Muscle layer of duodenum (tissue), 2 donors: ENCODE data around the gene ABLIM2.

Experiments used
- H3K27ac ChIP-seq: one replicate; pipeline ENCODE4 v1.7.0; 2013; ENCODE audit warnings: mild to moderate bottlenecking, low read length
- H3K27me3 ChIP-seq: one replicate; pipeline ENCODE4 v1.7.0; 2013; ENCODE audit warnings: low read depth, mild to moderate bottlenecking, control low read depth, low read length
- H3K36me3 ChIP-seq, 2 donors: one replicate each; pipeline ENCODE4 v1.7.0; 2013; ENCODE audit warnings: low read length in 2 of 2, control low read depth in 1 of 2, mild to moderate bottlenecking in 1 of 2; ENCODE audit not compliant: insufficient read depth in 2 of 2, control insufficient read depth in 1 of 2
- H3K4me1 ChIP-seq, 2 donors: one replicate each; pipeline ENCODE4 v1.7.0; 2013; ENCODE audit warnings: low read length in 2 of 2, mild to moderate bottlenecking in 2 of 2, control low read depth in 1 of 2, moderate library complexity in 1 of 2; ENCODE audit not compliant: insufficient read depth in 2 of 2, control insufficient read depth in 1 of 2
- H3K4me3 ChIP-seq, 2 donors: one replicate each; pipeline ENCODE4 v1.7.0; 2013; ENCODE audit warnings: low read length in 2 of 2, low read depth in 1 of 2, mild to moderate bottlenecking in 1 of 2
- H3K9me3 ChIP-seq, 2 donors: one replicate each; pipeline ENCODE4 v1.7.0; 2013; ENCODE audit warnings: low read length in 2 of 2, control low read depth in 1 of 2, mild to moderate bottlenecking in 1 of 2; ENCODE audit not compliant: control insufficient read depth in 1 of 2
- donor health status: healthy.

Gene ABLIM2

DNA sequence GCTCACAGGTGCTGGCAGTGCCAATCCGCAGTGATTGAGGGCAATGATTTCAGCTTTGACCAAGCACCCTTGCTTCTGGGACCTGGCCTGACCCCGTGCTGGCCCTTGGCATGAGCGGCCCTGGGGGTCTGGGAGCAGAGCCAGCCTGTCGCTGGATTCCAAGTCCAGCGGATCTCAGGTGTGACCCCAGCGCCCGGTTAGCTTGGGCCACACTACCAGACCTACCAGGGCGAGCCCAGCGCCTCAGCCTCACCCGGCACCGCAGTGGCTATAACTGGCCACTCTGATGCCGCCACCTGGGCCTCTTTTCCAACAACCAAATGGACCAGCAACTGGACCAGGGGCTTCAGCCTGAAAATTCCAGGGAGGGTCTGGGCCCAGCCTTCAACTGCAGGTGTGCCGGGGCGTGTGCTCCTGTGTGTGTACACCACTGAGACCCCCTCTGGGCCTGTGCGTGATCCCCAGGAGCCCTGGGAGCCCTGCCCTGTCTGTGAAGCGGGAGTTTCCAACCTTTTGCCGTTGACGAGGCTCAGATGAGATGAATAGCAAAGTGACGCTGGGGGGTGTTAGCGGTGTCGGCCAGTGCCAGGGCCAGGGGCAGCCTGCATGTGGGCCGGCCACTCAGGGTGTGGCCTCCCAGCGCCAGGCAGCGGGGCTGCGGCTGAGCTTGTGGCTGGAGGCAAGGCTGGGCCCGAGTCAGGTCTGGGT is 41.1 kb upstream of the ABLIM2 start:
- Histone ChIP-seq H3K9me3 (no peaks in the 10 kb centered on the region), H3K4me1 (peaks cover 11 to 28% of the 10 kb centered on the region in 2 donors), H3K36me3 (no peaks in the 10 kb centered on the region), H3K27me3 (no peaks in the 10 kb centered on the region), H3K27ac (peak overlapping the region; percentile 62), H3K4me3 (peak overlapping the region; percentile 52 to 59)

DNA sequence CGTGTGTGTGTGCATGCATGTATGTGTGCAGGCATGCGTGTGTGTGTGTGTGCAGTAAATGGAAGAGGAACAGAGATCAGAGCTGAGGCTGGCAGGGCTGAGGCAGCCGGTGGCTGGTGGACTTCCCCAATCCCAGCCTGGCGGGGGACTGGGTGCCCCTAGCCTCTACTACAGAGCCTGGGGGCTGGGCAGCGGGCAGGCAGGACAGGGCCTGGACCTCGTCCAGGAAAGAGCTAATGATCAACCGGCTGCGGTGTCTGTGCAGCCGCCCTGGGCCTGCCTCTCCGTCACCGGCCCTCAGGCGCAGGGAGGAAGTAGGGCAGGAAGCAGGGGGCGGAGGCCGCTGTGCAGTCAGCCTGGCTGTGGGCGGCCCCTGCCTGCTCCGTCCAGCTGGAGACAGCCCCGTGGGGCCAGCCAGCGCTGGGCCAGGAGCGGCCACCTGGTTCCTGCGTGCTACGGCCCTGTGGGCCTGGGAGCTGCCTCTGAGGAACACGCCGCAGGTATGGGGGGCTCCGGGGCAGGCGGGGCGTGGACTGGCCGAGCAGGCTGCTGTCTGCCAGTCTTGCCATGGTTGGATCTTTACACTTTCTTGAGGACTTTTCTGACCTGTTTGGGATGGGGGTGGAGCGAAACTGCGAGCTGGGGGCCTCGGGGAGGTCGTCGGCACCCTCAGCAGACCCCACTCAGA is 40.4 kb upstream of the ABLIM2 start, which contains the start of gene SH3TC1:
TSS of gene SH3TC1 (plus strand) at position 385 of the 688 bp plus-strand sequence. CDS start 5,905 bp downstream, outside the sequence.
- Histone ChIP-seq H3K4me3 (peak within 1 kb of the TSS; percentile 52 to 59), H3K27me3 (no peaks in the 10 kb centered on the region), H3K4me1 (peaks cover 11 to 28% of the 10 kb centered on the region in 2 donors), H3K9me3 (no peaks in the 10 kb centered on the region), H3K27ac (peak within 1 kb of the TSS; percentile 62), H3K36me3 (no peaks in the 10 kb centered on the region)

DNA sequence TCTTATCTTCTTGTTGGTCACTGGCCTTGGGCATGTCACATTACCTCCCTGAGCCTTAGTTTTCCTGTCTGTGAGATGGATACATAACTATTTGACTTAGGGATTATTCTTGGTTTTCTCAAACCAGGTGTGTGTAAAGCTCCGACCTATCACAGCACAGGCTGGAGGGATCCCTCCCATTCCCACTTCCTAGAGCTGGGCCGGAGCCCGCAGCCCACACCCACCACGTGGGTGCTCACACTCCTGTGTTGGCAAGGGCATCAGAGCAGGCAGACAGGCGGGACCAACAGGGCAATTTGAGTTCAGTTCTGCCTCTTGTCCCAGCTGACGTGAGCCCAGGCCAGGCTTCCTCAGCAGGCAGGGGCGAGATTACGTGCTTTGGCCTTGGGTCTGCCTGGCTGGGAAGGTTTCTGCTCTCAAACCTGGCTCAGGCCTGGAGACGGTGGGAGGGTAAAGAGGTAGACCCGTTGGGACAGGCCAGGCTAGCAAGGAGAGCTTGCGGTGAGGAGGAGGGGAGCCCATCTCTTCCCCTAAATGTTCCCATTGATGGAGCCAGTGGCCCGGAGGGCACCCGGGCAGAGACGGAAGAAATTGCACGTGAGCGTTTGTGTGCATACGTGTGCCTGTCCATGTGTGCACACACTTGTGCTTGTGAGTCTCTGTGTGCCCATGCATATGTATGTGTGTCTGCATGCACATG is 39.7 kb upstream of the ABLIM2 start:
- peak overlapping the region; percentile 18 for H3K27ac ChIP-seq
- H3K9me3 ChIP-seq: no peaks in the 10 kb centered on the region
- peak overlapping the region; percentile 30 to 52 for H3K4me3 ChIP-seq
- H3K4me1 ChIP-seq: peaks cover 11 to 28% of the 10 kb centered on the region in 2 donors
- no peaks in the 10 kb centered on the region for H3K27me3 ChIP-seq
- no peaks in the 10 kb centered on the region for H3K36me3 ChIP-seq

DNA sequence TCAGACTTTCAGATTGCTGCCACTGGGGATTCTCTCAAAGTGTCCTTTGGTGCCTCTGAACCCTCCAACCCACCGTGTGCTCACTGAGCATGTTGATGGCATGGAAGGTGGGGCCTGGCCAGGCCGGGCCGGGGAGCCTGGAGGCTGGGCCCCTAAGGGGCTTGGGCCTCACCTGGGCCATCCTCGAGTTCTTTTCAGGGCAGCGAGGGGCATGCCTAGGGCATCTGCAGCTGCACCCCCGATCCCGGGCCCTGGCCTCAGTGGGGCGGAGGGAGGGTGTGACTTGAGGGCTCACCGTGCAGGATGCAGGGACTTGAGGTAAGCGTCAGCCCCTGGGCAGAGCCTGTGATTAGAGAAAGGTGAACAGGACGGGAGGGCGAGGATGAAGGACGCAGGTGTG is 38.9 kb upstream of the ABLIM2 start:
- Histone ChIP-seq H3K4me1 (peaks cover 11 to 28% of the 10 kb centered on the region in 2 donors), H3K27me3 (no peaks in the 10 kb centered on the region), H3K4me3 (no peak overlapping the region), H3K27ac (no peak overlapping the region), H3K36me3 (no peaks in the 10 kb centered on the region), H3K9me3 (no peaks in the 10 kb centered on the region)

DNA sequence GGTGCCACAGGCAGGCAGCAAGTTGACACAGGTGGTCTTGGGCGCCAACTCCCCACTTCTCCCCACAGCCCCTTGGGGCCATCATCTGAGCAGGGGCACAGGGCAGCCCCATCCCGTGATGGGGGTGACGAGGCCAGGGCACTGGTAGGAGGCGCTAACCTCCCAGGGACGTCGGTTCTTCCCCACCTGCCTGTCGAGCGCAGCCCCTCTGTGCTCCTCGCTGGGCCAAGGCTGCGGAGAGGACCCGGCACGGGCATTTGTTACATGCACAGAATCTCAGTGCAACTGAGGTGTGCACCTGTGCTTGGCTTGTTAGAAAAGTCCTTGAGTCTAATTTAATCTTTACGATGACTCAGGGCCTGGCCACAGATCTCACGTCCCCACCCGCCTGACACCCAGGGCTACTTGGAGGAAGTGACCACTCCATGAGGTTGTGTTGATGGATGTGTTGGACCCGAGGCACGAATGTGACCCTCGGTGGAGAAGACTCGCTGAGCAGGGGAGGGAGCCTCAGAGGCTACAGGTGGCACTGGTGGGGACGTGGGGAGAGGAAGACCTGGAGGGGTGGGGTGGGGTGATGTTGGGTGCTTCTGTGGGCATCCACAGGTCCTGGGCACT is 37.3 kb upstream of the ABLIM2 start:
- Histone ChIP-seq H3K4me1 (peaks cover 4 to 20% of the 10 kb centered on the region in 2 donors), H3K27me3 (no peaks in the 10 kb centered on the region), H3K36me3 (no peaks in the 10 kb centered on the region), H3K27ac (no peak overlapping the region), H3K9me3 (no peaks in the 10 kb centered on the region), H3K4me3 (no peak overlapping the region)

DNA sequence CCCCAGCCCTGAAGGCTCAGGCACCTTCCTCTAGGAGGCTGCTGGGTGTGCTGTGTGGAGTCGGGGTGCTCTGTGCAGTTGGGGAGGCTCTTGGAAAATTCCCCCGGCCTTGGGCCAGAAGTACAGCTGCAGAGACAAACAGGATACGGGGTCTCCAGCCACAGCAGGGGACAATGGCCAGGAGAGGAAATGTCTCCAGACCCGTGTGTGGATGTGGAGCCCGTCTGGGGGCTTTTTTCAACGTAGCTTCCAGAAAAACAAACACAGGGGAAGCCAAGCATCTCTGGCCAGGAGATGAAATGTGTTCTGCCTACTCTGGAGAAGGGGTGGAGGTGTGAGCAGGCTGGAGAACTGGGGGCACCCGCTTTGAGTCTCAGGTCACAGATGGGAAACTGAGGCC is 36.8 kb upstream of the ABLIM2 start:
- H3K9me3 ChIP-seq: no peaks in the 10 kb centered on the region
- H3K27me3 ChIP-seq: no peaks in the 10 kb centered on the region
- peaks cover 4 to 20% of the 10 kb centered on the region in 2 donors for H3K4me1 ChIP-seq
- H3K4me3 ChIP-seq: no peak overlapping the region
- no peaks in the 10 kb centered on the region for H3K36me3 ChIP-seq
- H3K27ac ChIP-seq: no peak overlapping the region

DNA sequence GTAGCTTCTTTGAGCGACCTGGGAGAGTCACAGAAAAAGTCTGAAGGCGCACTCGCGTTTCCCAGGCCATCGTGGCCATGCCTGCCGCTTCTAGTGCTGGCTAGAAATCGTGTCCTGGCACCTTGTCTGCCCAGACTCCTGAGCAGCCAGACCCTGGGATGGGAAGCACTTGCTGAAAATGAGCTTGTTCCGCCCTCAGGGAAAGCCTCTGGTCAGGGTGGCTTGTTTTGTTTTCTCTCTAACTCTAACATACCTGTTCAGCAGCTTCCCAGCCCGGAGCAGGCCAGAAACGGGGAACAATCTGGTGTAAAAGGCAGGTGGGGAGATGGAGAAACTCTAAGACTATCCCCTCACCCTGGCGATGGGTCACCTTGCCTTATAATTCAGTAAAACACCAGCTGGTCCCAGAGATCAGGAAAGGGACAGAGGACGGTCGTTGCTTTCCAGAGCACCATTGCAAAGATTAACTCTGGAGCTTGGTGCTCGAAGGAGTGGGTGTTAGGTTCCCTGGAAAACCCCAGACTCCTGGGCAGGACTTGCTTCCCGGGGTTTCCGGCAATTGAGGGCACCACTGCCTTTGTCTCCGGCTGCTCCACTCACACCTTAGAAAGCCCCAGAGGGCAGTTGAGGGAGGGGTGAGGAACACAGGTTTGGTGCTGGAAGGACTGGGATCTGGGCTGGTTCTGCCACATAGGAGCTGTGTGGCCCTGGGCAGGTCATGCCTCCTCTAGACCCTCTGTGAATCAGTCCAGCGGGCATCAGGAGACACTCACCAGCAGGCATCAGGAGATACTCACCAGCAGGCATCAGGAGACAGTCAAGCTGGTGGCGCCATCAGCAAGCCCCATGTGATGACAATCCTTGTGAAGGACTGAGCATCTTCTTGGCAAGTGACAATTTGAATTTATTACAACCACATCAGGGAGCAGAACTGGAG is 36.0 kb upstream of the ABLIM2 start:
- Histone ChIP-seq H3K36me3 (no peaks in the 10 kb centered on the region), H3K4me3 (no peak overlapping the region), H3K27me3 (no peaks in the 10 kb centered on the region), H3K27ac (no peak overlapping the region), H3K4me1 (peaks cover 4 to 22% of the 10 kb centered on the region in 2 donors), H3K9me3 (no peaks in the 10 kb centered on the region)

DNA sequence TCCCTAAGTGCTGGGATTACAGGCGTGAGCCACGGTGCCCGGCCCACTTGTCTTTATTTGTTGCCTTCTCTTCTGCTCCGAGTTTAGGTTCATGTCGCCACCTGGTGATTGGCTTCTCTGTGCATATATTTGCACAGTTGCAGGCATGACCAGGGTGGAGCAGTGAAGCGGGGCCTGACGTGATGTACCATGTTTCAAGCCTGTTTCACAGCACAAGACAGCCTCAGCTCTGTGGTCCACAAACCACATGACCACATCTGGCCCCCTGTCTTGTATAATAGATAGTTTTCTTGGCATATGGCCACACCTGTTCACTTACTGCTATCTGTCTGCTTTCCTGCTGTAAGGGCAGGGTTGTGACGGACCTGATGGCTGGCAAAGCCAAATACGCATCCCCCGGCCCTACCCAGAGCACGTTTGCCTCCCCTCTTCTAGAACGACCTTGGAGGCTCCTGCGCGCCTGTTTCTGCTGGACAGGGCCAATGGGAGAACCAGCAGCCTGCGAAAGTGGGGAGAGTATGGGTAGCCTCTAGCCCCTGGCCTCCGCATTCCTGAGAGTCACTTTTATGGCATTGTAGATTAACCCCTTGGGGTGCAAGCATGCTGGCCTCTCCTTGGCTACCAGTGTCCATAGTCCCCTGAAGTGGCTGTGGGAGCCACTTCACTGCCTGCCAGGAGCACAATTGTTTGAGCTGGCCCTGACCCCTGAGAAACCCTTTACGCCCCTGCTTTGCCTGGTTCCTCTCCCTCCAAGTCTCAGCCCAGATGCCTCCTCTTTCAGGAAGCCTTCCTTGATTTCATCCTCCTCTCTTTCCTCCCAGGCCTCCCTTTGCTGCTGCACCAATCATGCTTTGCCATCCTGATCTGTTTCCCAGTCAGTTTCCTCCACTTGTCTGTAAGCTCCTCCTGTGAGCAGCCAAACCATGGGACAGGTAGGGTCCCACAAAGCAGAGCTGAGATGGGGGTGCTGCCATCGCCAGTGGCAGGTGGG is 34.4 kb upstream of the ABLIM2 start:
- no peaks in the 10 kb centered on the region for H3K27me3 ChIP-seq
- H3K36me3 ChIP-seq: no peaks in the 10 kb centered on the region
- H3K27ac ChIP-seq: no peak overlapping the region
- H3K4me1 ChIP-seq: peaks cover 0 to 6% of the 10 kb centered on the region in 2 donors
- no peaks in the 10 kb centered on the region for H3K9me3 ChIP-seq
- H3K4me3 ChIP-seq: no peak overlapping the region

DNA sequence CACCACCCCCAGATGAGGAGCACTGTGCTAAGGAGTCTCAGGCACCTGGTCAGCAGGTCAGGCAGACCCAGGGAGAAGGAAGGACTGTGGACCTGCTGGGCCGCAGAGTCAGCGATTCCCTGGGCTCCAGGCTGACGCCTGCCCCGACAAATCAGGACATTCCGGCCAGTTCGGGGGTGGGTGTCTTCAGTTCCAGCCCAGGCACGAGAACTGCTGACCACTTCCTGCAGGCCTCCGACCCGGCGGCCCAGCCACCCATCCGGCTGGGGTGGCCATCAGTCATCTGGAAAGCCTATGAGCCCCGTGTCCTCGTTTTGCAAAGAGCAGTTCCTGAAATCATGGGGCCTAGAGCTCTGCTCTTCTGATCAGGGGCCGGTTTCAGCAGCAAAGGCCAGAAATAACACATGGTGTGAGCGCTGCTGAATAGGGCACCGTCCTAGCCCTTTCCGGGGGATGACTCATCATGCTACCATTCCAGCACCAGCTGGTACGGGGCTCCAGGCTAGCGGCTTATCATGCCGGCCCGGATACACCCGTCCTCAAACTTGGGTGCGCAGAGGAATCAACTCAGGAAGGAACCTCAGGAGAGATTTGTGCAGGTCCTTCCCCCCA is 32.6 kb upstream of the ABLIM2 start:
- Histone ChIP-seq H3K9me3 (no peaks in the 10 kb centered on the region), H3K4me3 (no peak overlapping the region), H3K36me3 (no peaks in the 10 kb centered on the region), H3K27ac (peak overlapping the region; percentile 63), H3K4me1 (peaks cover 0 to 5% of the 10 kb centered on the region in 2 donors), H3K27me3 (no peaks in the 10 kb centered on the region)
